Measurements from ENCODE around the gene TAOK1.
"Not testable (repeated sequence)": the region's sequence is repeated elsewhere in the genome, so short reads cannot be mapped to it uniquely, and the experiment has no call there.

The TAOK1 gene

DNA sequence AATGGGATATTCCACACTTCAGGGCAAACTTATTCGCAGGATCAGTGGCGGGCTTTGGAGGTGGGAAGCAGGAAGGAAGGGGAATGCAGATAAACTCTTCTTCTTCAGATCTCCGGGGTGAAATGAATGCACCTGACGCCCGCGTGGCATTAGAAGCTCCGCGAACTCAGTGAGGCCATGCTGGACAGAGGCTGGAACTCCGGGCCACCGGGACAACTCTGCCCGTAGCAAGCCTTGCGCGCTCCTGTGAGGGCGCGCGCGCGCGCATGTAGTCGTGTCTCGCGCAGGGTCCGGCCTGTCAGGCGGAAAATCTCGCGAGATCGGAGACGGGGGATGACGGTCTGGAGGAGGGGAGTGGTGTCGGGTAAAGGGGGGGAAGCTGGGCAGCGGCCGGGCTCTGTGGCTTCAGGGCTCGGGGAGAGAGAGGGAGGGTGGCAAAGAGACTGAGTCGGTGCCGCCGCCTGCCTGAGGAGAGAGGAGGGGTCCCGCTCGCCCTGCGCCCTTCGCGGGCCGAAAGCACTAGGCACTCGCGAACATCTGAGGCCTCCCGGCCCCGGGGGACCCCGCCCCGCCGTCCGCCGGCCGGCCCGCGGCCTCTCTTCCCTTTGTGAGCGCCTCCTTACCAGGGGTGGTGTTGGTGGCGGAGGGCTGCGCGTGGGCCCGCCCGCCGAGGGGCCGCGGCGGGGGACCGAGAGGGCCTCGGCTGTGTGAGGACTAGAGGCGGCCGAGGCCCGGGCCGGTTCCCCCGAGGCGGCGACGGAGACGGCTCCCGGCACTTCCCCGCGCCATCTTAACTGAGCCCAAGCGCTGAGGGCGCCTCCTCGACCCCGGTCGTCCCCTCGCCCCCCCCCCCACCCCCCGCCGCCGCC, at the start of gene TAOK1:
Gene TAOK1, plus strand, starts transcription at position 382 of the 869 bp plus-strand sequence. CDS start 61,186 bp downstream, outside the sequence.
- DNase-seq (ENCODE audit: low read depth in 1 of 2, low spot score in 1 of 2) = peak; percentile 90 to 100
- in situ Hi-C loops (cut with HindIII; ENCODE audit: low pct_unique_long_range_greater_than_20kb, low sequenced_read_pairs) = no loop called here
- TF ChIP-seq JUND (IDR thresholded peaks at IDR 0.05; ENCODE audit: low read depth) = no peak

- no peak for DNase-seq (ENCODE audit: low read depth in 1 of 2, low spot score in 1 of 2)
- TF ChIP-seq JUND (IDR thresholded peaks at IDR 0.05; ENCODE audit: low read depth) = no peak
- in situ Hi-C loops (cut with HindIII; ENCODE audit: low pct_unique_long_range_greater_than_20kb, low sequenced_read_pairs) = no loop called here
Measured at GRCh38 chr17:29341726-29342125, 48.4 kb upstream of the TAOK1 start.

GRCh38 chr17:29342158-29342765, 47.9 kb upstream of the TAOK1 start:
- no peak for DNase-seq (ENCODE audit: low read depth in 1 of 2, low spot score in 1 of 2)
- no peak for TF ChIP-seq JUND (IDR thresholded peaks at IDR 0.05; ENCODE audit: low read depth)
- in situ Hi-C loops (cut with HindIII; ENCODE audit: low pct_unique_long_range_greater_than_20kb, low sequenced_read_pairs) = no loop called here

DNA sequence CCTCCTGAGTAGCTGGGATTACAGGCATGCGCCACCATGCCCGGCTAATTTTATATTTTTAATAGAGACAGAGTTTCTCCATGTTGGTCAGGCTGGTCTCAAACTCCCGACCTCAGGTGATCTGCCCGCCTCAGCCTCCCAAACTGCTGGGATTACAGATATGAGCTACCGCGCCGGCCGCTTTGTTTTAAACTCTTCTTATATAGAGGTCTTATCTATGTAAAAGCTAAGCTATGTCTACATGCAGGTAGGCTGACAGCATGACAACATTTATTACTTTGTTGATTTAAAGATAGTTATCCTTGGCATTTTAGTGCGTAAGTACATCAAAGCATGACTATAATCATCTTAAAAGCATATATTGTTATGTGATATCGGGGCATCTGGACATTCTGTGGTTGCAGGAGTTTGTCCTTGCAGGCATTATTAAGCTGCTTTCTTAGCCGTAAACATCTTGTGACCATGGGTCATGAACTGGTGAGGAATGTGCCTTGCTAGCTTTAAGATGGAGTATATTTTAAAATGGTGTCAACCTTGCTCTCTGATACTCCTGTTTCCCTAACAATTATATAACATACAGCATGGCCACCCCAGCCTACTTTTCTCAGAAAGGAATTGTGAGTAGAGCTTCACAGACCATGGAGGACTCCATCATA, 45.8 kb upstream of the TAOK1 start:
- 0 out of 2 replicates have a peak, but pooled peaks have one; percentile 47 for TF ChIP-seq JUND (IDR thresholded peaks at IDR 0.05; ENCODE audit: low read depth)
- in situ Hi-C loops (cut with HindIII; ENCODE audit: low pct_unique_long_range_greater_than_20kb, low sequenced_read_pairs) = no loop called here
- DNase-seq (ENCODE audit: low read depth in 1 of 2, low spot score in 1 of 2) = peak in 1 of 2 experiments; percentile 74

DNA sequence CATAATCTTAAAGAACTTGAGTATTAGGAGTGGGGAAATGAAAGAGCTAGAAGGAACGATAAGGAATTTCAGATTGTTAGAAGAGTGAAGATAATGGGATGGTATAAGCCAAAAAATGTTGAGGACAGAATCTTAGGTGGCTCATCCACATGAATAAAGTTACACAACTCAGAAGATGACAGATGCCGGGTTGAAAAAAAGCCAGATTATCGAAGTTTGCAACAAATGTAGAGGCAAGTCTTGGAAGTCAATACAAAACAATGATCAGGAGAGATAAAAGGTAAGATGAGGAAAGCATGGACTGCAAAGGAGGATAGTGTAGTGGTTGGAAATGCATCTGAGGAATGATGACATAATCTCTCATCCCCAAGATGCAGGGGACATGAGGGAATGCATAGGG, 45.1 kb upstream of the TAOK1 start:
- no peak for DNase-seq (ENCODE audit: low read depth in 1 of 2, low spot score in 1 of 2)
- in situ Hi-C loops (cut with HindIII; ENCODE audit: low pct_unique_long_range_greater_than_20kb, low sequenced_read_pairs) = no loop called here
- no peak for TF ChIP-seq JUND (IDR thresholded peaks at IDR 0.05; ENCODE audit: low read depth)

DNA sequence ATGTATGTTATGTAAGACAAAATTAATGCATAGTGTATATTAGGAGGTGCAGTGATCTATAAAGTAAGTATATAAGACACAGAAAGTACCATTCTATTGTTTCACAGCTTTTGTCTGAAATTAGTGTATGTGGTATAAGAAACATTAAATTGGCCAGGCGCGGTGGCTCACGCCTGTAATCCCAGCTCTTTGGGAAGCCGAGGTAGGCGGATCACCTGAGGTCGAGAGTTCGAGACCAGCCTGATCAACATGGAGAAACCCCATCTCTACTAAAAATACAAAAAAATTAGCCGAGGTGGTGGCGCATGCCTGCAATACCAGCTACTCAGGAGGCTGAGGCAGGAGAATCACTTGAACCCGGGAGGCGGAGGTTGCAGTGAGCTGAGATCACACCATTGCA, 44.7 kb upstream of the TAOK1 start:
- DNase-seq (ENCODE audit: low read depth in 1 of 2, low spot score in 1 of 2); in situ Hi-C loops (cut with HindIII; ENCODE audit: low pct_unique_long_range_greater_than_20kb, low sequenced_read_pairs): not testable (repeated sequence)

GRCh38 chr17:29346462-29346861, 43.7 kb upstream of the TAOK1 start:
- no peak for DNase-seq (ENCODE audit: low read depth in 1 of 2, low spot score in 1 of 2)
- no peak for TF ChIP-seq JUND (IDR thresholded peaks at IDR 0.05; ENCODE audit: low read depth)
- in situ Hi-C loops (cut with HindIII; ENCODE audit: low pct_unique_long_range_greater_than_20kb, low sequenced_read_pairs) = no loop called here

- in situ Hi-C loops (cut with HindIII; ENCODE audit: low pct_unique_long_range_greater_than_20kb, low sequenced_read_pairs) = no loop called here
- TF ChIP-seq JUND (IDR thresholded peaks at IDR 0.05; ENCODE audit: low read depth) = no peak
Measured at GRCh38 chr17:29347831-29348629, 42.1 kb upstream of the TAOK1 start.

GRCh38 chr17:29349409-29349808, 40.8 kb upstream of the TAOK1 start:
- no peak for TF ChIP-seq JUND (IDR thresholded peaks at IDR 0.05; ENCODE audit: low read depth)
- in situ Hi-C loops (cut with HindIII; ENCODE audit: low pct_unique_long_range_greater_than_20kb, low sequenced_read_pairs) = no loop called here
- no peak for DNase-seq (ENCODE audit: low read depth in 1 of 2, low spot score in 1 of 2)

More at GRCh38 chr17:29347831-29348629, 42.1 kb upstream of the TAOK1 start:
- DNase-seq (ENCODE audit: low read depth in 1 of 2, low spot score in 1 of 2) = peak in 1 of 2 experiments; percentile 53

- in situ Hi-C loops (cut with HindIII; ENCODE audit: low pct_unique_long_range_greater_than_20kb, low sequenced_read_pairs) = no loop called here
- DNase-seq (ENCODE audit: low read depth in 1 of 2, low spot score in 1 of 2) = no peak
- TF ChIP-seq JUND (IDR thresholded peaks at IDR 0.05; ENCODE audit: low read depth) = no peak
Measured at GRCh38 chr17:29352146-29352545, 38.0 kb upstream of the TAOK1 start.

GRCh38 chr17:29357232-29357631, 32.9 kb upstream of the TAOK1 start:
- no peak for TF ChIP-seq JUND (IDR thresholded peaks at IDR 0.05; ENCODE audit: low read depth)
- in situ Hi-C loops (cut with HindIII; ENCODE audit: low pct_unique_long_range_greater_than_20kb, low sequenced_read_pairs) = no loop called here
- no peak for DNase-seq (ENCODE audit: low read depth in 1 of 2, low spot score in 1 of 2)

GRCh38 chr17:29357821-29358232, 32.3 kb upstream of the TAOK1 start:
- in situ Hi-C loops (cut with HindIII; ENCODE audit: low pct_unique_long_range_greater_than_20kb, low sequenced_read_pairs) = no loop called here
- DNase-seq (ENCODE audit: low read depth in 1 of 2, low spot score in 1 of 2) = no peak
- no peak for TF ChIP-seq JUND (IDR thresholded peaks at IDR 0.05; ENCODE audit: low read depth)
